H9 (cell line): ENCODE results near the gene TGFB3. TPM values are rescaled to one million over a fixed set of nuclear protein-coding genes. Genes with fewer than 3 reads are reported as not detected.

Source experiments
- DNase-seq: peaks from one replicate; pipeline ENCODE4 v3.0.0-alpha.2; 2017
- H2AFZ ChIP-seq: one replicate; pipeline ENCODE4 v1.6.1; 2013; ENCODE audit warnings: mild to moderate bottlenecking, low read length, control low read depth, moderate library complexity
- H2AK5ac ChIP-seq: 2 replicates; pipeline ENCODE4 v1.6.1; 2013; ENCODE audit warnings: low read length, control low read depth, mixed read lengths; ENCODE audit not compliant: insufficient read length
- H2BK120ac ChIP-seq: one replicate; pipeline ENCODE4 v1.6.1; 2013; ENCODE audit warnings: low read depth, mild to moderate bottlenecking, low read length, control low read depth, inconsistent platforms; ENCODE audit not compliant: poor library complexity, severe bottlenecking
- H2BK12ac ChIP-seq: 2 replicates; pipeline ENCODE4 v1.6.1; 2013; ENCODE audit warnings: low read length, control low read depth, mixed read lengths, low read depth; ENCODE audit not compliant: insufficient read length
- H2BK15ac ChIP-seq: 2 replicates; pipeline ENCODE4 v1.6.1; 2013; ENCODE audit warnings: low read depth, low read length, control low read depth
- H2BK20ac ChIP-seq: one replicate; pipeline ENCODE4 v1.6.1; 2013; ENCODE audit warnings: low read depth, mild to moderate bottlenecking, low read length, control low read depth, inconsistent platforms; ENCODE audit not compliant: poor library complexity, severe bottlenecking
- H2BK5ac ChIP-seq: 2 replicates; pipeline ENCODE4 v1.6.1; 2013; ENCODE audit warnings: low read length, control low read depth, mixed read lengths; ENCODE audit not compliant: insufficient read length
- H3K14ac ChIP-seq: 2 replicates; pipeline ENCODE4 v1.6.1; 2013; ENCODE audit warnings: low read length, control low read depth; ENCODE audit not compliant: insufficient read depth
- H3K18ac ChIP-seq: 2 replicates; pipeline ENCODE4 v1.6.1; 2013; ENCODE audit warnings: low read depth, mild to moderate bottlenecking, mixed read lengths, low read length, control low read depth; ENCODE audit not compliant: insufficient read length
- H3K23ac ChIP-seq: 2 replicates; pipeline ENCODE4 v1.6.1; 2013; ENCODE audit warnings: low read length, control low read depth, mixed read lengths, low read depth; ENCODE audit not compliant: insufficient read length
- H3K23me2 ChIP-seq: 2 replicates; pipeline ENCODE4 v1.6.1; 2013; ENCODE audit warnings: low read depth, mild to moderate bottlenecking, mixed read lengths, low read length, control low read depth; ENCODE audit not compliant: insufficient read length, poor library complexity, severe bottlenecking
- H3K27ac ChIP-seq: 2 replicates; pipeline ENCODE4 v1.5.1; 2013; ENCODE audit warnings: low read length, control low read depth, mixed read lengths, low read depth; ENCODE audit not compliant: insufficient read length
- H3K27me3 ChIP-seq: 2 replicates; pipeline ENCODE4 v1.6.1; 2013; ENCODE audit warnings: low read length, control low read depth, inconsistent platforms; ENCODE audit not compliant: insufficient read depth
- H3K4ac ChIP-seq: 2 replicates; pipeline ENCODE4 v1.6.1; 2013; ENCODE audit warnings: low read depth, mild to moderate bottlenecking, control low read depth, inconsistent platforms, low read length, moderate library complexity
- H3K4me1 ChIP-seq: 2 replicates; pipeline ENCODE4 v1.6.1; 2013; ENCODE audit warnings: low read length, control low read depth, inconsistent platforms; ENCODE audit not compliant: insufficient read depth
- H3K4me2 ChIP-seq: 2 replicates; pipeline ENCODE4 v1.6.1; 2013; ENCODE audit warnings: low read length, control low read depth, mixed read lengths; ENCODE audit not compliant: insufficient read length, insufficient read depth
- H3K56ac ChIP-seq: 2 replicates; pipeline ENCODE4 v1.6.1; 2013; ENCODE audit warnings: low read depth, mild to moderate bottlenecking, mixed read lengths, low read length, control low read depth; ENCODE audit not compliant: insufficient read length
- H3K79me1 ChIP-seq: 2 replicates; pipeline ENCODE4 v1.6.1; 2013; ENCODE audit warnings: low read depth, mild to moderate bottlenecking, moderate library complexity, low read length, control low read depth, inconsistent platforms; ENCODE audit not compliant: insufficient read depth, poor library complexity, severe bottlenecking
- H3K79me2 ChIP-seq: 2 replicates; pipeline ENCODE4 v1.6.1; 2013; ENCODE audit warnings: low read length, control low read depth, inconsistent platforms; ENCODE audit not compliant: insufficient read depth
- H3K9ac ChIP-seq: 2 replicates; pipeline ENCODE4 v1.6.1; 2013; ENCODE audit warnings: low read length, control low read depth, mixed read lengths; ENCODE audit not compliant: insufficient read length; ENCODE audit errors: extremely low read depth
- H3K9me3 ChIP-seq: one replicate; pipeline ENCODE4 v1.6.1; 2013; ENCODE audit warnings: low read depth, low read length, inconsistent platforms; ENCODE audit not compliant: control insufficient read depth
- H3T11ph ChIP-seq: one replicate; pipeline ENCODE4 v1.6.1; 2013; ENCODE audit warnings: mild to moderate bottlenecking, low read length, control low read depth, inconsistent platforms
- H4K20me1 ChIP-seq: one replicate; pipeline ENCODE4 v1.6.1; 2013; ENCODE audit not compliant: control insufficient read depth, insufficient read length, insufficient read depth
- H4K5ac ChIP-seq: 2 replicates; pipeline ENCODE4 v1.6.1; 2013; ENCODE audit warnings: low read depth, mild to moderate bottlenecking, mixed read lengths, low read length, control low read depth; ENCODE audit not compliant: insufficient read length
- H4K8ac ChIP-seq: replicated peaks from 2 replicates; pipeline ENCODE4 v1.6.1; 2013; ENCODE audit warnings: low read length, control low read depth, mixed read lengths, low read depth; ENCODE audit not compliant: insufficient read length
- H4K91ac ChIP-seq: 2 replicates; pipeline ENCODE4 v1.6.1; 2013; ENCODE audit warnings: low read depth, mild to moderate bottlenecking, moderate library complexity, mixed read lengths, low read length, control low read depth; ENCODE audit not compliant: insufficient read length
- H3K27ac Mint-ChIP-seq, 3 experiments: 2 replicates in 2 of 3; 3 replicates in 1 of 3; pipeline ENCODE4 v1.8.0; 2020 to 2021; ENCODE audit warnings: mixed read lengths in 3 of 3, mild to moderate bottlenecking in 1 of 3, moderate library complexity in 1 of 3
- H3K27me3 Mint-ChIP-seq: 2 replicates; pipeline ENCODE4 v1.8.0; 2021; ENCODE audit warnings: low read depth, mild to moderate bottlenecking, moderate library complexity, mixed read lengths
- H3K36me3 Mint-ChIP-seq, 3 experiments: 2 replicates in 2 of 3; 3 replicates in 1 of 3; pipeline ENCODE4 v1.8.0; 2020 to 2021; ENCODE audit warnings: low read depth in 3 of 3, mixed read lengths in 3 of 3; ENCODE audit not compliant: insufficient read depth in 1 of 3
- H3K4me1 Mint-ChIP-seq, 2 experiments: 2 replicates each; pipeline ENCODE4 v1.8.0; 2020; ENCODE audit warnings: mixed read lengths in 2 of 2
- H3K4me3 Mint-ChIP-seq, 2 experiments: 2 replicates in 1 of 2; 3 replicates in 1 of 2; pipeline ENCODE4 v1.8.0; 2020 to 2021; ENCODE audit warnings: mild to moderate bottlenecking in 2 of 2, mixed read lengths in 2 of 2, moderate library complexity in 1 of 2
- H3K9me3 Mint-ChIP-seq, 2 experiments: 2 replicates in 1 of 2; 3 replicates in 1 of 2; pipeline ENCODE4 v1.8.0; 2020; ENCODE audit warnings: mild to moderate bottlenecking in 2 of 2, mixed read lengths in 2 of 2, moderate library complexity in 1 of 2
- WGBS: extraction: QIAGEN DNeasy Blood & Tissue Kit; methylation state at CpG from one replicate; pipeline ENCODE4 v1.1.7; 2013; ENCODE audit warnings: missing lambda C conversion rate, low lambda C conversion rate, mixed read lengths; ENCODE audit not compliant: insufficient read length; ENCODE audit errors: extremely low coverage; 5-methylcytosine and 5-hydroxymethylcytosine counted together
- total RNA-seq: library from RNA; stranded (reverse); gene quantifications from 2 replicates; pipeline ENCODE4 v1.2.1, GENCODE V29; 2021
- TF ChIP-seq, protein P1 (sequence below): fragments of 200-600 bp; sonication (generic); conservative IDR thresholded peaks from 3 replicates; pipeline ENCODE4 v1.8.0; 2021; ENCODE audit warnings: antibody characterized with exemption, mild to moderate bottlenecking

The TGFB3 gene
- total RNA-seq, 1 experiment from 2014 or later = 0.37 TPM

DNA sequence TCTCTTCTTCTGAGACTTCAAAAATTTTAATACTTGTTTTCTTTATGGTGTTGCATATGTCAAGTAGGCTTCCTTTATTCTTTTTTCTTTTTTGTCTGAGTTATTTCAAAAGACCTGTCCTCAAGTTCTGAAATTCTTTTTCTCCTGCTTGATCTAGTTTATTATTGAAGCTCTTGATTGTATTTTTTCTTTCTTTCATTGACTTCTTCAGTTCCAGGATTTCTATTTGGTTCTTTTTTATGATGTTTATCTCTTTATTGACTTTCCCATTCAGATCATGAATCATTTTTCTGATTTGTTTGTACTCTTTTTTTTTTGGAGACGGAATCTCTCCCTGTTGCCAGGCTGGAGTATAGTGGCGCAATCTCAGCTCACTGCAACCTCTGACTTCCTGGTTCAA, 37.9 kb upstream of the TGFB3 start:
- peaks cover 8 to 27% (median 14%) of the 10 kb centered on the region in 3 experiments for H3K36me3 Mint-ChIP-seq

More for the DNA sequence above, 37.9 kb upstream of the TGFB3 start:
- Histone ChIP-seq H3K18ac (no peak overlapping the region), H3T11ph (no peak overlapping the region), H3K4ac (no peak overlapping the region), H4K5ac (no peak overlapping the region), H3K27me3 (no peaks in the 10 kb centered on the region), H3K4me1 (no peaks in the 10 kb centered on the region; the same call in 1 of the 2 replicates), H3K27ac (no peak overlapping the region), H3K79me2 (no peaks in the 10 kb centered on the region), H3K9me3 (no peaks in the 10 kb centered on the region), H3K9ac (no peak overlapping the region), H4K91ac (no peak overlapping the region), H3K56ac (no peak overlapping the region), H2BK12ac (no peak overlapping the region), H4K8ac (no peak overlapping the region), H2BK20ac (no peak overlapping the region), H2BK120ac (no peak overlapping the region), H3K14ac (no peak overlapping the region), H2BK15ac (no peak overlapping the region), H3K23ac (no peak overlapping the region), H3K4me2 (no peak overlapping the region), H3K79me1 (no peaks in the 10 kb centered on the region), H2BK5ac (no peak overlapping the region), H2AFZ (no peak overlapping the region), H3K23me2 (no peaks in the 10 kb centered on the region), H4K20me1 (no peaks in the 10 kb centered on the region), H2AK5ac (no peak overlapping the region)
- Mint-ChIP-seq H3K4me3 (no peak overlapping the region), H3K27me3 (no peaks in the 10 kb centered on the region), H3K4me1 (peaks cover 15% of the 10 kb centered on the region in 2 experiments), H3K27ac (no peak overlapping the region), H3K9me3 (peaks cover 0 to 5% of the 10 kb centered on the region in 2 experiments; a peak in 2 of 5 replicates)
- WGBS = no CpG with 5 or more reads among the region's 2 CpGs
- TF ChIP-seq, protein P1, sequence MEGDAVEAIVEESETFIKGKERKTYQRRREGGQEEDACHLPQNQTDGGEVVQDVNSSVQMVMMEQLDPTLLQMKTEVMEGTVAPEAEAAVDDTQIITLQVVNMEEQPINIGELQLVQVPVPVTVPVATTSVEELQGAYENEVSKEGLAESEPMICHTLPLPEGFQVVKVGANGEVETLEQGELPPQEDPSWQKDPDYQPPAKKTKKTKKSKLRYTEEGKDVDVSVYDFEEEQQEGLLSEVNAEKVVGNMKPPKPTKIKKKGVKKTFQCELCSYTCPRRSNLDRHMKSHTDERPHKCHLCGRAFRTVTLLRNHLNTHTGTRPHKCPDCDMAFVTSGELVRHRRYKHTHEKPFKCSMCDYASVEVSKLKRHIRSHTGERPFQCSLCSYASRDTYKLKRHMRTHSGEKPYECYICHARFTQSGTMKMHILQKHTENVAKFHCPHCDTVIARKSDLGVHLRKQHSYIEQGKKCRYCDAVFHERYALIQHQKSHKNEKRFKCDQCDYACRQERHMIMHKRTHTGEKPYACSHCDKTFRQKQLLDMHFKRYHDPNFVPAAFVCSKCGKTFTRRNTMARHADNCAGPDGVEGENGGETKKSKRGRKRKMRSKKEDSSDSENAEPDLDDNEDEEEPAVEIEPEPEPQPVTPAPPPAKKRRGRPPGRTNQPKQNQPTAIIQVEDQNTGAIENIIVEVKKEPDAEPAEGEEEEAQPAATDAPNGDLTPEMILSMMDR = no peak
- DNase-seq = no peak
